DOHH2 (cell line): ENCODE measurements around the gene PRSS37.

Experiments
- H3F3A ChIP-seq: fragments of 200-600 bp; sonication (generic), shearing (Covaris generic); 2 replicates; pipeline ENCODE4 v1.6.0; 2016; ENCODE audit warnings: antibody characterized with exemption, mild to moderate bottlenecking; ENCODE audit not compliant: control insufficient read depth, insufficient read depth
- H3K27ac ChIP-seq: fragments of 200-600 bp; sonication (generic); 2 replicates; pipeline ENCODE4 v1.5.1; 2014; ENCODE audit warnings: low read depth, mild to moderate bottlenecking, low read length, moderate library complexity
- H3K27me3 ChIP-seq: fragments of 200-600 bp; sonication (generic); 2 replicates; pipeline ENCODE4 v1.6.1; 2014; ENCODE audit warnings: mild to moderate bottlenecking, low read length, mixed read lengths; ENCODE audit not compliant: control insufficient read depth
- H3K36me3 ChIP-seq: fragments of 200-600 bp; sonication (generic); 2 replicates; pipeline ENCODE4 v1.6.1; 2014; ENCODE audit warnings: mild to moderate bottlenecking, low read length, moderate library complexity, mixed read lengths; ENCODE audit not compliant: control insufficient read depth
- H3K4me1 ChIP-seq: fragments of 200-600 bp; sonication (generic); 2 replicates; pipeline ENCODE4 v1.6.1; 2014; ENCODE audit warnings: mild to moderate bottlenecking, low read length, mixed read lengths; ENCODE audit not compliant: control insufficient read depth
- H3K4me2 ChIP-seq: fragments of 200-600 bp; sonication (generic); 2 replicates; pipeline ENCODE4 v1.6.0; 2014; ENCODE audit warnings: mild to moderate bottlenecking, low read length, moderate library complexity
- H3K4me3 ChIP-seq: fragments of 200-600 bp; sonication (generic); 2 replicates; pipeline ENCODE4 v1.5.1; 2014; ENCODE audit warnings: mild to moderate bottlenecking, low read length, mixed read lengths
- H3K79me2 ChIP-seq: fragments of 200-600 bp; sonication (generic); 2 replicates; pipeline ENCODE4 v1.6.1; 2014; ENCODE audit warnings: mild to moderate bottlenecking, low read length, mixed read lengths; ENCODE audit not compliant: control insufficient read depth
- H3K9me2 ChIP-seq: fragments of 200-600 bp; sonication (generic); replicated peaks from 2 replicates; pipeline ENCODE4 v1.6.1; 2014; ENCODE audit warnings: mild to moderate bottlenecking, low read length, mixed read lengths; ENCODE audit not compliant: control insufficient read depth
- H3K9me3 ChIP-seq: fragments of 200-600 bp; sonication (generic); 2 replicates; pipeline ENCODE4 v1.6.1; 2014; ENCODE audit warnings: antibody characterized with exemption, low read length, mixed read lengths; ENCODE audit not compliant: control insufficient read depth, insufficient read depth
- H4K20me1 ChIP-seq: fragments of 200-600 bp; sonication (generic); 2 replicates; pipeline ENCODE4 v1.6.0; 2014; ENCODE audit warnings: low read depth, mild to moderate bottlenecking, antibody characterized with exemption, low read length, moderate library complexity; ENCODE audit not compliant: control insufficient read depth, insufficient read depth
- EZH2phosphoT487 ChIP-seq: fragments of 200-600 bp; sonication (generic); IDR thresholded peaks from 2 replicates; pipeline ENCODE4 v1.6.1; 2017; ENCODE audit warnings: borderline replicate concordance, mild to moderate bottlenecking, antibody characterized with exemption, low read length, moderate library complexity, mixed read lengths
- TF ChIP-seq, protein P1 (sequence below): fragments of 200-600 bp; sonication (generic); IDR thresholded peaks from one replicate; pipeline ENCODE4 v1.5.1; 2014; ENCODE audit warnings: antibody characterized with exemption, mild to moderate bottlenecking, low read depth, low read length; ENCODE audit not compliant: poor library complexity, severe bottlenecking

The PRSS37 gene, protein sequence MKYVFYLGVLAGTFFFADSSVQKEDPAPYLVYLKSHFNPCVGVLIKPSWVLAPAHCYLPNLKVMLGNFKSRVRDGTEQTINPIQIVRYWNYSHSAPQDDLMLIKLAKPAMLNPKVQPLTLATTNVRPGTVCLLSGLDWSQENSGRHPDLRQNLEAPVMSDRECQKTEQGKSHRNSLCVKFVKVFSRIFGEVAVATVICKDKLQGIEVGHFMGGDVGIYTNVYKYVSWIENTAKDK

DNA sequence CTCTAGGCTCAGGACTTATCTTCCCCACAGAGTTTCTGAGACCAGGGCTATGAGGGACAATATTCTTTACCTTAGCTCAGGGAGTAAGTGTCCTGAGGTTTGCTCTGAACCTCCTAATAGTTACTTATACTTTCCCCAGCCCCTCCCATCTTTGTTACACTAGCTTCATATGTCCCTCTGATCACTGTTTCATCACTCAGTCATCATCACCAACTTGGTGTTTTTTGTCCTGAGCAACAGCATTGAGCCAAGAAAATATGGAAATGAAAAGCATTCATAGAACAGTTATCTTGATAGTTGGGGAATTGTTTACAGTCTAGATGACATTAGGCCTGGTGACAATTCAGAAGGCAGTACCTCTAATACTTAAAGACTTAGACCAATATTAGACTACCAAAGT lies at the start of gene PRSS37:
PRSS37 (minus strand) TSS at position 101 of the 400 bp plus-strand sequence. CDS start 436 bp downstream, outside the sequence.
- no peaks in the 10 kb centered on the region for H4K20me1 ChIP-seq
- H3K4me3 ChIP-seq: no peak within 1 kb of the TSS
- no peaks in the 10 kb centered on the region for H3K79me2 ChIP-seq
- H3F3A ChIP-seq: no peaks in the 10 kb centered on the region
- H3K4me2 ChIP-seq: no peak within 1 kb of the TSS
- H3K27me3 ChIP-seq: no peaks in the 10 kb centered on the region
- H3K36me3 ChIP-seq: no peaks in the 10 kb centered on the region
- no peaks in the 10 kb centered on the region for H3K9me2 ChIP-seq
- TF ChIP-seq, protein P1, sequence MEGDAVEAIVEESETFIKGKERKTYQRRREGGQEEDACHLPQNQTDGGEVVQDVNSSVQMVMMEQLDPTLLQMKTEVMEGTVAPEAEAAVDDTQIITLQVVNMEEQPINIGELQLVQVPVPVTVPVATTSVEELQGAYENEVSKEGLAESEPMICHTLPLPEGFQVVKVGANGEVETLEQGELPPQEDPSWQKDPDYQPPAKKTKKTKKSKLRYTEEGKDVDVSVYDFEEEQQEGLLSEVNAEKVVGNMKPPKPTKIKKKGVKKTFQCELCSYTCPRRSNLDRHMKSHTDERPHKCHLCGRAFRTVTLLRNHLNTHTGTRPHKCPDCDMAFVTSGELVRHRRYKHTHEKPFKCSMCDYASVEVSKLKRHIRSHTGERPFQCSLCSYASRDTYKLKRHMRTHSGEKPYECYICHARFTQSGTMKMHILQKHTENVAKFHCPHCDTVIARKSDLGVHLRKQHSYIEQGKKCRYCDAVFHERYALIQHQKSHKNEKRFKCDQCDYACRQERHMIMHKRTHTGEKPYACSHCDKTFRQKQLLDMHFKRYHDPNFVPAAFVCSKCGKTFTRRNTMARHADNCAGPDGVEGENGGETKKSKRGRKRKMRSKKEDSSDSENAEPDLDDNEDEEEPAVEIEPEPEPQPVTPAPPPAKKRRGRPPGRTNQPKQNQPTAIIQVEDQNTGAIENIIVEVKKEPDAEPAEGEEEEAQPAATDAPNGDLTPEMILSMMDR: no peak
- no peak for TF ChIP-seq EZH2phosphoT487
- H3K27ac ChIP-seq: no peak within 1 kb of the TSS
- no peaks in the 10 kb centered on the region for H3K9me3 ChIP-seq
- no peaks in the 10 kb centered on the region for H3K4me1 ChIP-seq

DNA sequence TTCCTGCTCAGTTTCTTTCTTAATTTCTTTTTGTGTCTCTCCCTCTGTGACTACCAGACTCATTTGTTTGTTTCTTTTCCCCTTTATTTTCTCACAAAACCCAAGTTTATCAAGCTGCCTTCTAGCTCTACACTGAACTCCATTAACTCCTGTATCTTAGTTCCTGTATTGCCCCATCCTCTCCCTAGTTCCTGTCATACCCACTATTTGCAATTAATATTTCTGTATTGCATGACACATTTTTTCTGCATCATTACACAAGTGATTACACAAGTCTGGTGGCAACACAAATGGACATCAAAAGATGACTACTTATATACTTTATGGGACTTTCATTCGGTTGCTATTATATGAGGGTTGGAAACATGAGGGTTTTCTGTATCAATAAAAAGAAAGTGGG lies 48.0 kb upstream of the PRSS37 start:
- H3K9me2 ChIP-seq: no peaks in the 10 kb centered on the region
- no peak overlapping the region for H3K27ac ChIP-seq
- H3K79me2 ChIP-seq: no peaks in the 10 kb centered on the region
- H4K20me1 ChIP-seq: no peaks in the 10 kb centered on the region
- no peak for TF ChIP-seq EZH2phosphoT487
- TF ChIP-seq, protein P1: no peak
- H3K36me3 ChIP-seq: no peaks in the 10 kb centered on the region
- H3K27me3 ChIP-seq: 0 out of 2 replicates have a peak, but pooled peaks cover 8% of the 10 kb centered on the region
- no peaks in the 10 kb centered on the region for H3K4me1 ChIP-seq
- no peak overlapping the region for H3K4me2 ChIP-seq
- H3K9me3 ChIP-seq: no peaks in the 10 kb centered on the region
- no peaks in the 10 kb centered on the region for H3F3A ChIP-seq
- no peak overlapping the region for H3K4me3 ChIP-seq

DNA sequence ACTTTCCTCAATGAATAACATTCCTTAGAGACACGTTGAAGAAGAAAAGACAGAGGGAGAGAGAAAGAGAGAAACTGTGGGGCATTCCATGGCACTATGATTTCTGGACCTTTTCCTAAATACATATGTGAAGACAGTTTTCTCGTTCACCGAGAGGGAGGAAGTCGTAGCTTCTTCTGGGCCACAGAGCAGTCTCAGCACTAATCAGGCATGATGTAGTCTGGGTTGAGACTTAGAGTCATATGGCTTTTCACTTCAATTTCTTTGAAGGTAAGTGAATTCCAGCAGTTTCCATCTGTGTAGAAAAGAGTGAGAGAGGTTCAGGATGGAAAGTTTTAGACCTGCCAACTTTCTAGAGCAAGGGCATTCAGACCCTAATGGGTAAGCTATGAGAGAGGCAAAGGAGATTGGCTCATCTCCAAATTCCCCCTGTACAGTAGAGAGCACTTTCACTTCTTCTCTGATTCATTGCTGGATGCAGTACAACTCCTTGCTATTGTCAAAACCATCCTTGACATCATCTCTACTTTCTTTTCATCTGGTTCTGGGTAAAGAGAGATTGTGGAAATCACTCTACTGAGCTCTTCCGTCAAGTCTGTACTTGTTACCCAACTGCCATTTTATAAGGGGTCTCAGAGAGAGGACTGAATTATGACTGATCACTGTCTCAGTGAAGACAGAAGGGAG lies 43.4 kb upstream of the PRSS37 start:
- Histone ChIP-seq H3K4me1 (no peaks in the 10 kb centered on the region), H3K9me2 (no peaks in the 10 kb centered on the region), H3K9me3 (no peaks in the 10 kb centered on the region), H3K27me3 (no peaks in the 10 kb centered on the region), H3K27ac (no peak overlapping the region), H3K79me2 (no peaks in the 10 kb centered on the region), H3F3A (no peaks in the 10 kb centered on the region), H3K4me3 (no peak overlapping the region), H3K4me2 (no peak overlapping the region), H4K20me1 (no peaks in the 10 kb centered on the region), H3K36me3 (no peaks in the 10 kb centered on the region)
- TF ChIP-seq, protein P1: no peak
- no peak for TF ChIP-seq EZH2phosphoT487
